ENCODE measurements around the gene ZNG1A. TPM values are rescaled to one million over a fixed set of nuclear protein-coding genes. Genes with fewer than 3 reads are reported as not detected.

The ZNG1A gene
- 21.6 and 34.4 TPM in 2 replicates for total RNA-seq

GRCh38 chr9:178970-179383, at the start of gene ZNG1A:
ZNG1A (minus strand) TSS chr9:179056; CDS start chr9:178969, 87 bp downstream.

GRCh38 chr9:214648-215493, 36.0 kb upstream of the ZNG1A start, which contains the start of gene DOCK8:
DOCK8 (plus strand) TSS chr9:214865; CDS start chr9:214977, 112 bp downstream.

GRCh38 chr9:117995-118467, 60.8 kb downstream of the ZNG1A start, which contains the start of gene FOXD4:
FOXD4 (minus strand) TSS chr9:118417; CDS start chr9:118119, 298 bp downstream.

Other genes with a start within 250 kb of the ZNG1A start
- 1.2 and 2.7 TPM in 2 replicates for gene WASHC1, start 149.6 kb downstream of the ZNG1A start, total RNA-seq
- gene FOXD4, start 60.6 kb downstream of the ZNG1A start, total RNA-seq, result 0.12 TPM in 1 of 2 replicates, not detected in the other
- 0.25 and 1.2 TPM in 2 replicates for gene DOCK8, start 35.8 kb upstream of the ZNG1A start, total RNA-seq